ENCODE measurements around the gene DNAJC27.

Gene DNAJC27

GRCh38 chr2:24923106-24923505 lies 48.6 kb downstream of the DNAJC27 start:
- no peak for DNase-seq

DNA sequence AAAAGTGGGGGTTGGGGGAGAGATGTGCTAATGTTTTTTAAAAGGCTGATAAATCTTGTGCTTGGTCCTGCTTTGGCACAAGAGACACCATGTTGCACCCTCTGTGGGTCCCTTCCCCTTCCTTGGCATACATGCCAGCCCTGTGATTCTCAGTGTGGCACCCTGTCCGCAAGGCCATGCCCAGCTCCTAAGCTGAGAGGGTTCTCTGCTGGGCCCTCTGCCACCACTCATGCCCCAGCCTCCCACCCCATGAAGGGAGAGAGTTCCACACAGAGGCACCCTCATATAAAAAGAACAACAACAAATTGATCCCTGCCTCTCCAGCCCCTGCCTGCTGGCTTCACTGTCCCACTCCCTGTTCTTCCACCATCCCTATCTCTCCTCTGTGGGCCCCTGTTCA lies 49.2 kb downstream of the DNAJC27 start:
- DNase-seq: no peak

DNA sequence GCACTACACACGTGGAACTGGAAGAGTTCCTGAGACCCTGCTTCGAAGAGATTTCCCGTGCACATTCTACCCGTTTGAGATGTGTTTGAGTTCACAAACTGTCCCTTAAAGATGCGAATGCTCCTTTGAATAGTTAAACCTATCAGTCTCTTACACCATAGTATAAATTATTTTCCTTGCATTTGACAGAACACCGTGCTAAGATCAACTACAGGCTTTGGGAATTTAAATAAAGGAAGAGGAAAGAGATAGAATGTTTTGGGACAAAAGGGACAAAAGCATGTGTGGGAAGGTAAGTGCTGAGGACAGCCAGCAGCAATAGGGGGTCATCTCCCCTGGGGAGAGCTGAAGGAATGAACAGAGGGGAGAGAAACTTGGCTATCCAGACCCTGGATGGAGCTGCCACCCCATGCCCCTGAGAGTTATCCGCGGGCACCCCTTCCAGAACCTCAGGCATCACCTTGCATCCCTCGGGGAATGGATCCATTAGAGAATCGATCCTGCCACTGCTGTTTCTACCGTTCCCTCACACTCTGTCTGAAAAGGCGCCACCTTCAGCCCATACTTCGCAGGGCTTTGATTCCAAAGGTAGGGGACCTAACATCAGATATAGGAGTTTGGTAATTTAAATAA lies 50.8 kb downstream of the DNAJC27 start:
- DNase-seq: no peak

DNA sequence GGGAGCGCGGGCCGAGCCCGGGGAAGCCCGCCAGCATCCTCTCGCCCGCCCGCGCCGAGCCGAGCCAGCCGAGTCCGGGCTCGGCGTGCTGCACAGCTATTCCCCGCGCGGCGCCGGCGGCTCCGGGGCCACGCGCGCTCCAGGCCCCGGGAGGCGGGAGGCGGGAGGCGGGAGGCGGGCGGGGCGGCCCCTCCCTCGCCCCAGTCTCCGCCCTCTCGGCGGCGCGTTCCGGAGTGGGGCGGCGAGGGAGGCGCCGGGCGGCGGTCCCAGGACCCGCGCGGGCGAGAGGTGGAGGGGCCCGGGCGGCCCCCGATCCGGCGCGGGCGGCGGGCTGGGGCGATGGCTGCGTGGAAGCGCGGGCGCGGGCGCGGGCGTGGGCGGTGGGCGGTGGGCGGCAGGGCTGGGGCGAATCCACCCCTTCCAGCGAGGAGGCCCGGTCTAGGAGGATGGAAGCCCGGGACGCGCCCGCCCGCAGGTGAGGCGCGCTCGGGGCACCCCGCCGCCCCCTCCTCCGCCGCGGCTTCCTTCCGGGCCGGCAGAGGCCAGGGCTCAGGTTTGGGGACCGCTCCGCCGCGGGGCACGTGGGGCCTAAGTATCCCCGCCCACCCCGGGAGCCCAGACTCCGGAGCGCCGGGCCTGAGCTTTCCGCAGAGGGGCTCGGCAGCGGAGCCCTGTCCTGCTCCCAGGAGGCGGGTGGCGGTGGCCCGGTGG lies 51.5 kb downstream of the DNAJC27 start, which contains the start of gene ADCY3:
ADCY3 (minus strand) TSS at position 140 of the 711 bp plus-strand sequence. CDS start 1,250 bp downstream, outside the sequence.
- no peak for DNase-seq

DNA sequence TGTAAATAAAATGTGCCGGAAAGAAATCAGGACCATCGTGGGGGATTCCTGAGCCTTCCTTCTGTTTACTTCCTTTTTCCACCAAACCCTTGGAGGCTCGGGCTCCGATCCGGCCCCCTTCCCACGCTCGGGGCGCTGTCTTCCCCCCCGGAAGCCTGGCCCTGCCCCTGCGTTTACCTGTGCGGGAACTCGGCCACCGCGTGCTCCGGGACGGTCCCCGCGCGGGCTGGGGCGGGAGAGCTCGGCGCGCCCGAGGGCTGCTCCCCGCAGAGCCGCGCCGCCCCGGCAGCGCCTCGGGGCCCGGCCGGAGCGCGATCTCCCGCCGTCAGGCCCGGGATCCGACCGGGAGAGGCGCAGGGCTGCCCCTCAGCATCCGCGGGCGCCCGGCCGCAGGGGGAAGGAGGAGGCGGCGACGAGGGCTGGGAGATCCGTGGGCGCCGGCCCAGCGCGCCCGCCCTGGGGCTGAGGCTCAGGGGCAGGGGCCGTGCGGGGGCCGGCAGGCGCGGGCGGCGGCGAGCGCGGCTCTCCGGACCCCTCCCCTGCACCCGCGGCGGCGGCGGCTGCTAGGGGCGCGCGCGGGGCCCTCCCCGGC lies 52.2 kb downstream of the DNAJC27 start:
- no peak for DNase-seq

DNA sequence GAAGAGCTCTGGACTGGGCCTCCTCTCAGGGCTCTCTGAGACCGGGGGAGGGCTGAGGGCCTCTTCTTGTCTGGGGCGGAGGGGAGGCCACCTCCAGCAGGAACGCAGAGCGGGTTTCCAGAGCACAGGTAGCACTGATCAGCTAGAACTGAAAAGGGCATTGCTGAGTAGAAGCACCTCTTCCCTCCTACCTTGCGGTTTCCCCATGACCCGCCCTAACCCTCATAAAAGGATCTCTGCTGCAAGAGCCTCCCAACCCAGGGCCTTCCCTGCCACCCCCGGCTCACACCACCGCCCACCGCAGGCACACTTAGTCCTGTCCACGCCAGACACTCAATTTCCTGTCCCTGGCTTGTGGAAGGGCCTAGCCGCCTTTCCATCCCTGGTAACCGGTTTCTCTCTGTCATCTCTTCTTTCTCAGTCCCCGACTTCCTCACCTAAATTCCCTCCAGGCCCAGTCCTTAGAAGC lies 52.7 kb downstream of the DNAJC27 start:
- DNase-seq: peak; percentile 20

DNA sequence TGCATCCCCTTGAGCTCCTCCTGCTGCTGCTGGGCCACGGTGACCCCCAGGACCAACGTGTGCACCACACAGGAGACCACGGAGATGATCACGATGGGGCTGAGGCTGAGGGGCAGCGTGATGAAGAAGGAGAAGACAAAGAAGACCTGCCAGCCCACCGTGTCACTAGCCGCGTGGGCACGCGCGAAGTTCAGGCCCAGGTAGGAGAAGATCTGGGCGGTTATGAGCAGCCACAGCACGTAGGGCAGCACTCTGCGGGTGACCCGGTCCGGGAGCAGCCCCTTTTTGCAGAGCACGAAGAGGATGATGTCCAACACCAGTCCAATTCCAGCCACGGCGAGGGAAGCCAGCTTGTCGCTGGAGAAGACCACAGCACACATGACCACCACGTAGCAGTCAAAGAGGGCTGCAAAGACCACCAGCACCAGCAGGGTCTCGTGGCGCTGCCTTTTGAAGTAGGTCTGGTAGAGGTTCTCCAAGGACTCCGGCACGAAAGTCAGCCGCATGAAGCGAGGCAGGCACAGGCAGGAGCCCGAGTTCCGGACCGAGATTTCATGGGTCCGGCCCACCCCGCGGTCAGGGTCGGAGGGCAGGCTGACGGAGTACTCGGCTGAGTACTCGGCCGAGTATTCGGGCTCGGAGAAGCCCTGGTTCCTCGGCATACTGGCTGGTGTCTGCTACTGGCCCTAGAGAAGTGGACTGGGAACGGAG lies 53.3 kb downstream of the DNAJC27 start:
- no peak for DNase-seq

GRCh38 chr2:24917731-24918325 lies 53.9 kb downstream of the DNAJC27 start:
- DNase-seq: no peak

GRCh38 chr2:24917086-24917485 lies 54.7 kb downstream of the DNAJC27 start:
- no peak for DNase-seq

GRCh38 chr2:24915796-24916195 lies 56.0 kb downstream of the DNAJC27 start:
- DNase-seq: no peak

DNA sequence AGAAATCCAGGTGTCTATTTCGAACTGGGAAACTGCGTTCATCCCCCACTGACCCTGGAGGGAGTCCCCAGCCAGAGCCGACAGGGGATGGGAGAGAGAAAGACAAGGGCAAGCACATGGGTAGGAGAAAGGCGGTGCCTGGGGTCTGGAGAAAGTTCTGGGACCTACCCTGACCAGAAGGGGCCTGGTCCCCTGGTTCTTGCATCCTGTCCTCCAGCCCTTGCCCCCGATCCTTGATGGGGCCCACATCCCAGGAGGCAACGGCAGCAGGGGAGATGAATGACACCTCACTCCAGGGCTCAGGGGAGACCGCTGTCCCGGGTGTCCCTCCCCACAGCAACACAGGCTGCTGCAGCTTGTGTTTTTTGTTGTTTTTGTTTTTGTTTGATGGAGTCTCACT lies 56.6 kb downstream of the DNAJC27 start:
- no peak for DNase-seq

DNA sequence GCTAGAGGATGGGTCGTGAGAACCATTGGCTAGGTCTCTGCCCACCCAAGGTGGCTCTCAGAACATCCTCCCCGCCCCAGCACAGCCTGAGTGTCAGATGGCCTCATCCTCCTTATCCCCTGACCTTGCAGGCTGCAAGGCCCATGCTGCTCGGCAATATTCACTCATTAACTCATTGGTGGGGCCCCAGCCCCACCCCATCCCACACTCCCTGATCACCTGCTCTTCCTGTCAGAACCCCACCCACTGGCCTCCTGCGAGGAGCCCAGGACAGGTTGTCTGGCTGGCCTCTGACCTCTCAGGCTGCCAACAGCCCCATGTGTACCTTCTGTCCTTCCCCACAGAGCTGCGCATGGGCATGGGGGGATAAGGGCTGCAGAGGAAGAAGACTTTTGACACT lies 57.0 kb downstream of the DNAJC27 start:
- DNase-seq: no peak

DNA sequence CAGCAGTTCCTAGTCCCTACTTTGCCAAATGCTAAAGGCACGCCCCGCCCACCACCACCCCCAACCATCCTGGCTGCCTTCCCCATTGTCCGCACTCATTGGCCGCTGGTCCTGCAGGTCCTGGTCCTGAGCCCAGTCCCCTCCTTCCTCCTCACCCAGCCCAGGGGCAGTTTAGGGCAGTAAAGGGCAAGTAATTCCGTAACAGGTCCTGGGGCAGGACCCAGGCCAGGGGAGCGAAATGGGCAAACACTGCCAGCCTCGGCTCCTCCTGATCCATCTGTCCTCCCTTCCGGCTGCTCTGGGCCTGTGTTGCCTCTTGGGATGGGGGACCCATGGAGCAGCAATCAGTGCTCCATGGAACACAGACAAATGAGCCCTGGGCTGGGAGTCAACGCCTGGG lies 57.8 kb downstream of the DNAJC27 start:
- DNase-seq: no peak

DNA sequence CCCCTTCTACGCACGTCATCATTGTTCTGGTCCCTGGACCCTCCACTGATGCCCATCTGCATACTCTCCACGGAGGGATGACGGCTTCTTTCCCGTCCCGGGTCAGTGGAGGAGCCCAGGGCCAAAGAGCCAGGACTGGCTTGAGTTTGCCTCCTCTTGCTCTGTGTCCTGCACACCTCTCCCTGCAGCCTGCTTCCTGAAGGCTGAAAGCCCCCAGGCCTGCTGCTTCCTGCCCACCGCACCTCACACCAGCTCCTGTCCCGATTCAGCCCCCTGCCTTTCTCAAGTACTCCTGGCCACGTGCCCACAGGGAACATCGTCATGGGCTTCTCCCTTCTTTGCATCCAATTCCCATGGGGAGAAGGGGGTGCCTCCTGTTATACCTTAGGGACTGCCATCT lies 58.8 kb downstream of the DNAJC27 start:
- no peak for DNase-seq

- DNase-seq: no peak
Observed at GRCh38 chr2:24912523-24912922, 59.2 kb downstream of the DNAJC27 start.

GRCh38 chr2:24910245-24910644 lies 61.5 kb downstream of the DNAJC27 start:
- no peak for DNase-seq

DNA sequence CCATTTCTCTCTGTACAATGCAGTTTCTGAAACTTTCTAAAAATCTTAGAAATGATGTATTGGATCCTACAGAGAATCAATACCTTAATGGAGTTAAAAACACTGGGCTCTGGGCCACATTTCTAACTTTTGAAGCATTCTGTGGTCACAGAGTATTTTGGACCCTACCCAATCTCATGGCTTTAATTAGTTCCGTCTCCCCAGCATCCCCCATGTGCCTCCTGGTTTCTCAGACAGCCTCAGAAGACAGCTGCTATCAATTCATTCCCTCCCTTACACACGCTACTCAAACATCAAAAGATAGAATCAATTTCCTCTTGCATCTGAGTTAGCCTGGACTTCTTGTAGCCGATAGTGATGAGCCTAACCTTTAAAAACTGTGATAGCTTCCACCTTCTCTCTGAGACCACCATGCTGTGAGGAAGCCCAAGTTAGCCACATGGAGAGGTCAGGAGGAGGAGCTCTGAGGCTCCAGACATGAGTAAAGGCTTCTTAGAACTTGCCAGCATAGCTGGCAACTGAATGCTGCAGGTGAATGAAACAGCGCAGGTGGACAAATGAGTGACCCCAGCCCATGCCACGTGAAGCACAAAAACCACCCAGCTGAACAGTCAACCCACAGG lies 62.1 kb downstream of the DNAJC27 start:
- DNase-seq: no peak

DNA sequence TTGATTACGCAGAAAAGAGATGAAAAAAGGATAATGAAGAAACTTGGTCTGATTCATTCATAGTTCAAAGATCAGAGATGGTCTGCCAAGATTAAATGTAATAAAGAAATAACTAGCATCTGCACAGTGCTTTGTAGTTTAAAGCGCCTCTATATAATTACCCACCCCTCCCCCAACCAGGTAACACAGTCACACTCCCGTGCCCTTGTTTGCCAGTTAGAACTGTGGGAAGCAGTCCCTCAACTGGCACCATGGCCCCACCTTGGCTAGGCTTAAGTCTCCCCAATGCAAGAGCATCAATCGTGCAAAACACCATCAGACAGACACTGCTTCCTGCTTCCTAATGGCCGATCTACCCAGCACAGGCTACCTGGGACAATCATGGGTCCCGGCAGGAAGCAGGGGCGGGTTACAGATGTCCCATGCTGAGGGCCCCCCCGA lies 63.3 kb downstream of the DNAJC27 start:
- DNase-seq: no peak

DNA sequence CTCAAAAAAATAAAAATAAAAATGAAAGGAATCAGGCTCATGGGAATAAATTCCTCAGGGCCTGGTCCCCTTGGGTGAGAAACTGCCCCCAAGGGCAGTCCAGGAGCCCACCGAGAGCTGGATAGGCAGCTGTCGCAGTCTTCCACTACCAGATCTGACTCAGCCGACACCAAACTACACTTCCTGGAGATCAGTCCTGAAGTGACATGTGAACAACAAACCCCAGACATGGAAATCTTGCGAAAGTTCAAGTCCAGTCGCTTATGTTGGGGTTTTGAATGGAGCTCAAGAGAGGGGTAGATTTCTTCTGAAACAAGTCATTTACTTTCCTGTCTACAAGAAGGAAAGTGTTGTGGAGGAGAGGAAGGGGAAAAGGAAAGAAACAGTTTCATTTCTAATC lies 64.6 kb downstream of the DNAJC27 start:
- DNase-seq: no peak

DNA sequence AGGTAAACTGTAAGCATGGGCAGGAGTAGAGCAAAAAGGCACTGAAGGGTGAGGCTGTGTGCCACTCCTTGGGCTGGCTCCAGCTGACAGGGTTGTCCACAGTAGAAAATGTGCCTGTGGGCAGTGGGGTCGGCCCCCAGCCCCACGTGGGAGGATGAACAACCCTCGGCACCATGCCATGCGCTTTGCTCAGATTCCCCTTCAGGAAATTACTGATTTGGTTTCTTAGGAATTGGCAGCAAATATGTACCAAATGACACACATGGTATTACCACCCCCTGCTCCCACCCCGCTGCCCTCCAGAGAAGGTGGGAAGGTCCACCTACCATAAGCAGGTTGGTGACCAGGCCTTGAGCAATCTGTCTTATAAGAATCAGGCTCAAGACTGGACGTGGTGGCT lies 65.3 kb downstream of the DNAJC27 start:
- DNase-seq: no peak

- DNase-seq: no peak
Observed at GRCh38 chr2:24903161-24904103, 68.3 kb downstream of the DNAJC27 start.
